HG03520 (cell line): ENCODE measurements around the gene TANGO6.

ENCODE experiments used
- ATAC-seq: cut with Tn5 transposase; IDR thresholded peaks from one replicate; pipeline ENCODE4 v1.9.1; 2021; ENCODE audit warnings: mild to moderate bottlenecking, moderate library complexity; ENCODE audit not compliant: unreplicated experiment

The TANGO6 gene

GRCh38 chr16:69133373-69133954 lies 290.1 kb downstream of the TANGO6 start:
- ATAC-seq = no peak
